ENCODE measurements around the gene LIMD2.
A peak's percentile ranks its signal among the peaks of the same experiment; 100 is the strongest.

LIMD2 gene

GRCh38 chr17:63647936-63648335 lies 52.0 kb downstream of the LIMD2 start:
- no peak overlapping the region for H3K4me3 ChIP-seq (ENCODE audit: low read depth, low read length)
- peak; percentile 33 for DNase-seq (ENCODE audit: low read depth)
- TF ChIP-seq CTCF (conservative IDR thresholded peaks at IDR 0.05; ENCODE audit: low read depth, low read length), result no peak

DNA sequence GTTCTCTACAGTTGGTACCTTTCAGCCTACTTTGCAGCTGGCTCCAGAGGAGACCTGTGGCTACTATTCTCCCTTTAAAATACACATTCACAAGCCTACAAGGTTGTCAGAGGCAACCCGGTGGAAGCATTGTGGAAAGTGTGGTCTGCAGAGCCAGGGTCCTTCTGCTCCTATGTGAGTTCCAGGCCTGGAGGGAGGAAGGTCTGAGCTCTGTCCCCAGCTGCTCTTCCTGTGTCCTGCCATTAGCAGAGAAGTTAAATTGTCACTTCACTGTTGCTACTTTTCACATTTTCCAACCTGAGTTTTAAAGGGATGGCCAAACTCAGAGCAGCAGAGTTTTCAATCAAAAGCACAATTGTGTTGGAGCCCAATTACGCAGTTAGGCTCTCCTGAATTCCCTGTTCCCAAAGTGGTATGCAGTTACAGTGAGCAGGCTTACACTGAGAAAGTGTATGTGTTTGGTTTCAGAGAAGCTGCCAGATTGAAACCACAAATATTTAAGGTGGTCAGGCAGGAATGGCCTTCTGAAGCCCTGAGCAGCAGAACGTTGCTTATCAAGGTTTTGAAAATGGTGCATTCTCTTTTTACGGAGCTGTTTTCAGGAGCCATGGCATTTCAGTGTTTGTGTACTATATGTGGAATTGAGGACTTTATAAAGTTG lies 52.7 kb downstream of the LIMD2 start:
- TF ChIP-seq CTCF (conservative IDR thresholded peaks at IDR 0.05; ENCODE audit: low read depth, low read length), result no peak
- no peak overlapping the region for H3K4me3 ChIP-seq (ENCODE audit: low read depth, low read length)
- peak; percentile 91 for DNase-seq (ENCODE audit: low read depth)

GRCh38 chr17:63646488-63646806 lies 53.5 kb downstream of the LIMD2 start:
- no peak for TF ChIP-seq CTCF (conservative IDR thresholded peaks at IDR 0.05; ENCODE audit: low read depth, low read length)
- H3K4me3 ChIP-seq (ENCODE audit: low read depth, low read length), result no peak overlapping the region

More at GRCh38 chr17:63646488-63646806, 53.5 kb downstream of the LIMD2 start:
- no peak for DNase-seq (ENCODE audit: low read depth)
